Duodenal mucosa (tissue), 2 donors: Measurements from ENCODE around the gene SPEG.

Source experiments
- H3K27ac ChIP-seq: one replicate; pipeline ENCODE4 v1.7.0; 2013; ENCODE audit warnings: low read depth, low read length
- H3K27me3 ChIP-seq, 2 donors: one replicate each; pipeline ENCODE4 v1.7.0; 2013; ENCODE audit warnings: low read length in 2 of 2, control low read depth in 1 of 2; ENCODE audit not compliant: insufficient read depth in 2 of 2, control insufficient read depth in 1 of 2
- H3K36me3 ChIP-seq, 2 donors: one replicate each; pipeline ENCODE4 v1.7.0; 2013; ENCODE audit warnings: low read length in 2 of 2, control low read depth in 1 of 2; ENCODE audit not compliant: insufficient read depth in 2 of 2, control insufficient read depth in 1 of 2
- H3K4me1 ChIP-seq, 2 donors: one replicate each; pipeline ENCODE4 v1.7.0; 2013; ENCODE audit warnings: low read length in 2 of 2, control low read depth in 1 of 2; ENCODE audit not compliant: insufficient read depth in 2 of 2, control insufficient read depth in 1 of 2
- H3K4me3 ChIP-seq, 2 donors: one replicate each; pipeline ENCODE4 v1.7.0; 2013; ENCODE audit warnings: low read length in 2 of 2, low read depth in 1 of 2
- H3K9ac ChIP-seq, 2 donors: one replicate each; pipeline ENCODE4 v1.7.0; 2013; ENCODE audit warnings: low read length in 2 of 2, low read depth in 1 of 2
- H3K9me3 ChIP-seq, 2 donors: one replicate each; pipeline ENCODE4 v1.7.0; 2013; ENCODE audit warnings: low read length in 2 of 2, control low read depth in 1 of 2; ENCODE audit not compliant: control insufficient read depth in 1 of 2

The SPEG gene

GRCh38 chr2:219511547-219512325, 77.1 kb downstream of the SPEG start:
- Histone ChIP-seq H3K9ac (no peak overlapping the region), H3K36me3 (peaks cover 0 to 4% of the 10 kb centered on the region in 2 donors), H3K27me3 (peaks cover 50 to 55% of the 10 kb centered on the region in 2 donors), H3K27ac (no peak overlapping the region), H3K4me1 (peaks cover 5 to 10% of the 10 kb centered on the region in 2 donors), H3K4me3 (no peak overlapping the region), H3K9me3 (no peaks in the 10 kb centered on the region)

DNA sequence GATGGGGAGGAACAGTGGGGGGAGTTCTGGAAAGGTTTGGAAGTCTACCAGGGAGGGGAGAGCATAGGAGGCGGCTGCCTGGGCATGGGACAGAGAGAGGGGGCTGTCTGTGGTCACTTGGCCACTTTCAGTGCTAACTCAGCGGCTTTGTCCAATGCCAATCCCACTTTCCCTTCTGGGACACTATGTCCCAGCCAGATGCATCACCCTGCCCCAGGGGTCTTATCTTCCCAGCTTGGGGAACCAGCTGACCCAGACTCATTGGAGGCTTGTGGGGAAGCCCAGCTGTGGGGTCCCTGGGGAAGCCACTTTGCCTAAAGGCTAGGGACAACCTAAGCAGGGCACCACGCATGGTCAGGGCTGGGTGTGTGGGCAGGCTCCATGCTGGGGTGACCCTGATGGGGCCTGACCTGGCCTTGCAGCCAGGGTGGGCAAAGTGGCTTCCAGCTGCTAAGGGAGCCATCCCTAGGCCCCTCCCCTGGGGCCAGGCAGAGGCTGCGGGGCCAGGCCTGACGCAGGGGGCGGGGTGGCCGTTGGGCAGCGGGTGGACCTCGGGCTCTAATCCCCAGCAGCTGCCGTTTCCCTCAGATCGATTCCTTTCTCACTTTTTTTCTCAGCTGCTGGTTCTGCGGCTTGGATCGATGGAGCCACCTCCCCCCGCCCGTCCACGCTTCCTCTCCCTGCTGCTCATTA, 78.0 kb downstream of the SPEG start:
- H3K36me3 ChIP-seq = no peaks in the 10 kb centered on the region
- no peaks in the 10 kb centered on the region for H3K9me3 ChIP-seq
- no peak overlapping the region for H3K9ac ChIP-seq
- no peak overlapping the region for H3K4me3 ChIP-seq
- no peak overlapping the region for H3K27ac ChIP-seq
- peaks cover 5 to 10% of the 10 kb centered on the region in 2 donors for H3K4me1 ChIP-seq
- H3K27me3 ChIP-seq = peaks cover 56 to 64% of the 10 kb centered on the region in 2 donors

DNA sequence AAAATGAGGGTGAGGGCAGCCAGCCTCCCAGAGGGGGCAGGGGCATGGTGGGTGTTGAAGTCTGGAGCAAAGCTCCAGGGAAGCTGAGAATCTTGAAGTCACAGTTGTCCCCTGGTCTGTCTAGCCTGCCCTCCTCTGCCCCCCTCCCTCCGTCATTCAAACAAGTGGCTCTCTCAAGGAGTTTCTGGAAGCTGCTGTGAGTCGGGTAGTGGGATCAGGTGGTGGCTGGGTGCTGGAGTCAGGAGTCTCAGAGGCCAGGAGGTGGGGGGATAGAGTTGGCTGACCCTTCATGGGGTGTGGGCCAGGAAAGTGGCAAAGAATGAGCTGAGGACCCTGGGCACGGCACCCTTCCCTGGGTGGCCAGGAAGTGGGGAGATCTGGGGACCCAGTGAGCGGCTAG, 79.1 kb downstream of the SPEG start:
- H3K36me3 ChIP-seq = no peaks in the 10 kb centered on the region
- no peak overlapping the region for H3K9ac ChIP-seq
- no peaks in the 10 kb centered on the region for H3K9me3 ChIP-seq
- peaks cover 5 to 10% of the 10 kb centered on the region in 2 donors for H3K4me1 ChIP-seq
- H3K4me3 ChIP-seq = no peak overlapping the region
- H3K27me3 ChIP-seq = peaks cover 56 to 68% of the 10 kb centered on the region in 2 donors
- no peak overlapping the region for H3K27ac ChIP-seq

DNA sequence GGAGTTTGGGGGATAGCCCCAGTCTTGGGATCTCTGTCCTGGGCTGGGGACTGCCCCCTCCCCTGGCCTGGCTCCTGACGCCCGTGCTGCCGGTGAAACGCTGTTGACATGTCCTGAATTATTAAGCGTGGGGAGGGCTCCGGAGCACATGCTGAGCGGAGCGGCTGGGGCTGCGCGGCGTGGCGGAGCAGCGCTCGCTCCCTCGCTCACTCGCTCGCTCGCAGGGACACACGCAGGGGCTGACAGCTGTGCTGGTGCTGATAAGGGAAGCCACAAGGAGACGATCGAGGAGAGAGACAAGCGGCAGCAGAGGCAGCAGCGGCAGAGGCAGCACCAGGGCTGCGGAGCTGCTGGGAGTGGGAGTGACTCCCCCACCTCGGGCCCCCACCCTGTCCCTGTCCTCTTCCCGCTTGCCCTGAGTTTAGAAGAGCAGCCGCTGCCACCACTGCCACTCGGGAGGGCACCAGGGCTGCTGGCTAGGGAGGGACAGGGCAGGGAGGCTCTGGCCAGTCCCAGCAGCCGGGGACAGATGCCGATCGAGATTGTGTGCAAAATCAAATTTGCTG, 79.6 kb downstream of the SPEG start, which contains the start of gene ASIC4:
Gene ASIC4, plus strand, starts transcription at position 287 of the 566 bp plus-strand sequence. Its CDS starts 243 bp downstream, at position 530.
- Histone ChIP-seq H3K27me3 (peaks cover 58 to 69% of the 10 kb centered on the region in 2 donors), H3K9ac (no peak within 1 kb of the TSS), H3K4me1 (peaks cover 5 to 10% of the 10 kb centered on the region in 2 donors), H3K36me3 (no peaks in the 10 kb centered on the region), H3K4me3 (no peak within 1 kb of the TSS), H3K27ac (no peak within 1 kb of the TSS), H3K9me3 (no peaks in the 10 kb centered on the region)

DNA sequence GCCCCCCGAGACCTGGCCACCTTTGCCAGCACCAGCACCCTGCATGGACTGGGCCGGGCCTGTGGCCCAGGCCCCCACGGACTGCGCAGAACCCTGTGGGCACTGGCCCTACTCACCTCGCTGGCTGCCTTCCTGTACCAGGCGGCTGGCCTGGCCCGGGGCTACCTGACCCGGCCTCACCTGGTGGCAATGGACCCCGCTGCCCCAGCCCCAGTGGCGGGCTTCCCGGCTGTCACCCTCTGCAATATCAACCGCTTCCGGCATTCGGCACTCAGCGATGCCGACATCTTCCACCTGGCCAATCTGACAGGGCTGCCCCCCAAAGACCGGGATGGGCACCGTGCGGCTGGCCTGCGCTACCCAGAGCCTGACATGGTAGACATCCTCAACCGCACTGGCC, 80.2 kb downstream of the SPEG start:
- no peak overlapping the region for H3K4me3 ChIP-seq
- H3K27ac ChIP-seq = no peak overlapping the region
- H3K27me3 ChIP-seq = peaks cover 59 to 73% of the 10 kb centered on the region in 2 donors
- H3K4me1 ChIP-seq = peaks cover under 1 to 6% of the 10 kb centered on the region in 2 donors
- H3K36me3 ChIP-seq = no peaks in the 10 kb centered on the region
- H3K9me3 ChIP-seq = no peaks in the 10 kb centered on the region
- no peak overlapping the region for H3K9ac ChIP-seq

DNA sequence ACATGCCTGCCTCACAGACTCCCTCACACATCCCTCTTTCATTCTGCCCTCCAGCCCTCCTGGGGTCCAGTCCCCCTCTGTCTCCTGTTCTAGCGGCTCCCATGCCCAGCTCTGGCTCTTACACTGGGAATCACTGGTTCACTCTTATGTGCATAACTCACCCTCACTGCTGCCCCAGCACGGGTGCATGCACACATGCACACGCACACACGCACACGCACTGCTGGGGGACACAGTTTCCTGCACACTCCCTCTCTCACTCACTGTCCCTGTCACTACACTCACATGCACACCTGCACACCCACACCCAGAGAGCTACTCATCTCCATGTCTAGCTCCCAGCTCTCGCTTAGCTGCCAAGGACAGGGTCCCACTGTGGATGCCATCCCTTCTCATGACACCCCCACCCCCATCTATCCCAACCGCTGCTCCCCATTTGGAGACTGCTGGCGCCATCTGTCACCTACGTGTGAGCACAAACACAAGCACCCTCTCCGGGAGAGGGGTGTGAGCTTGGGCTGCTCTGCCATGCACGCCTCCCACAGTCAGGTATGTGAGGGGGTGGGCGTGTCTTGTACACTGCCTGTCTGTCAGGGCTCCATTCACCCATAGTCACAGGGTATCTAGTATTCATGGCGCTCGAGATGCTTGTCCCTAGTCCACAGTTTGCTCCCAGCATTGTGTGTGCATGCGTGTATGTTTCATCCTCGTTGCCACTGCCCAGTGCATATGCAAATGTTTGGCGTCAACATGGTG, 81.4 kb downstream of the SPEG start:
- H3K4me1 ChIP-seq = no peaks in the 10 kb centered on the region
- no peaks in the 10 kb centered on the region for H3K9me3 ChIP-seq
- peaks cover 62 to 73% of the 10 kb centered on the region in 2 donors for H3K27me3 ChIP-seq
- H3K27ac ChIP-seq = no peak overlapping the region
- H3K36me3 ChIP-seq = no peaks in the 10 kb centered on the region
- no peak overlapping the region for H3K9ac ChIP-seq
- H3K4me3 ChIP-seq = no peak overlapping the region

GRCh38 chr2:219516888-219517287, 82.2 kb downstream of the SPEG start:
- Histone ChIP-seq H3K9ac (no peak overlapping the region), H3K9me3 (no peaks in the 10 kb centered on the region), H3K27me3 (peaks cover 68 to 75% of the 10 kb centered on the region in 2 donors), H3K4me1 (no peaks in the 10 kb centered on the region), H3K4me3 (no peak overlapping the region), H3K27ac (no peak overlapping the region), H3K36me3 (no peaks in the 10 kb centered on the region)

GRCh38 chr2:219517954-219518778, 83.5 kb downstream of the SPEG start:
- Histone ChIP-seq H3K4me3 (no peak overlapping the region), H3K4me1 (peaks cover 0 to 2% of the 10 kb centered on the region in 2 donors), H3K27ac (no peak overlapping the region), H3K9ac (no peak overlapping the region), H3K9me3 (no peaks in the 10 kb centered on the region), H3K36me3 (no peaks in the 10 kb centered on the region), H3K27me3 (peaks cover 66 to 73% of the 10 kb centered on the region in 2 donors)

GRCh38 chr2:219519526-219519916, 84.9 kb downstream of the SPEG start:
- no peak overlapping the region for H3K27ac ChIP-seq
- no peaks in the 10 kb centered on the region for H3K36me3 ChIP-seq
- H3K4me3 ChIP-seq = no peak overlapping the region
- no peaks in the 10 kb centered on the region for H3K9me3 ChIP-seq
- H3K4me1 ChIP-seq = peaks cover 0 to 4% of the 10 kb centered on the region in 2 donors
- H3K9ac ChIP-seq = no peak overlapping the region
- H3K27me3 ChIP-seq = peaks cover 64 to 72% of the 10 kb centered on the region in 2 donors
